HL-60/S4 treated with retinoic acid at 250 ng/mL for 4 days and 3 days (cell line): ENCODE data around the gene SLC36A4.
"Not testable (repeated sequence)": the region's sequence is repeated elsewhere in the genome, so short reads cannot be mapped to it uniquely, and the experiment has no call there.

Source experiments
- in situ Hi-C: fragments of 300-500 bp; cut with MboI; formaldehyde crosslinking; loops from 2 replicates; pipeline ENCODE4 v1.7.0; 2022; ENCODE audit warnings: low sequenced_read_pairs

SLC36A4 gene

DNA sequence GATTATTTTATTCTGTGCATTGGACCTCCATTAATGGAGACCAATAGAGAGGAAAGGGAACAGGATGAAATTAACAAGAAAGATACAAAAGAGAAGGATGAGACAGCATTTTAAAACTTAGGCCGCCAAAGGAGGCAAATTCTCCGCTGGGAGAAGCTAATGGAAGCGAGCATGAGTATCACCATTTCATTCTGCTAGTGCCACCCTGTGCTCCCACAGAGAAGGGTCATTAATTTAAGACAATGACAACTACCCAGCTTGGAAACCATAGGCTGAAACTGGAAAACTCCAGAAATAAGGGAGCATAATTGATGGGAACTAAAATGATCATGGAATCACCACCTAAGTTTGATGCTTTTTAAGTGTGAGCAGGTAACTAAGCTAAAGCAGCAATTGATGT, 69.2 kb downstream of the SLC36A4 start:
- in situ Hi-C loops: no loop called here

GRCh38 chr11:93123351-93123898, 74.4 kb downstream of the SLC36A4 start:
- in situ Hi-C loops: no loop called here

DNA sequence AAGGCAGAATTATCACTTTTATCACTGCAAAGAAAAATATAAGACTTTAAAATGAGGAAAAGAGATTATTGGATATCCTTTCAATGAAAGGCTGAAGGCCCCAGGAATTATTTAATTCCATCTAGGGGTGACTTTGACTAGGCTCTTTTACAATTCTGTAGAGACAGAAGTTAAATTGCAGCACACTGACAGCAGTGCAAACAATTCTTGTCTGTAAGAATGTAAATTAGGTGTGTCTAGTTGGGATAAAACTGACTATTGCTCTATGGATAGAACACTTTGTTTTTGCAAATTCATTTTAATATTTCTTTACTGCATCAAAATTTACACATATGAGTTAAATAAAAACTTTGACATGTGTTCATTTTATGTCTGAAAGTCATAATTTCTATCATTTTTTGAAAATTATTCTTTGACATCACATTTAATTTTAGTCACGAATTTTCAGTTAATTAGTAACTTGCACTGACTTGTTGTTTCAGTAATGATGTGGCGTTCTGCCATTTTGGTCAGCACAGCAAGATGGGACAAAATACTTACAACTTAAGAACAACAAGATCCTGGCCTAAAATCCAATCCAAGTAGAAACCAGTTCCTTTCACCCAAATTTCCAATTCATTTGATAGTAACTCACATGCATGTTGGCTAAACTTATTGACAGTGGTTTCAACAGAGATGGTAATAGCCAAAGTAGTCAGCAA, 75.1 kb downstream of the SLC36A4 start:
- in situ Hi-C loops: no loop called here

DNA sequence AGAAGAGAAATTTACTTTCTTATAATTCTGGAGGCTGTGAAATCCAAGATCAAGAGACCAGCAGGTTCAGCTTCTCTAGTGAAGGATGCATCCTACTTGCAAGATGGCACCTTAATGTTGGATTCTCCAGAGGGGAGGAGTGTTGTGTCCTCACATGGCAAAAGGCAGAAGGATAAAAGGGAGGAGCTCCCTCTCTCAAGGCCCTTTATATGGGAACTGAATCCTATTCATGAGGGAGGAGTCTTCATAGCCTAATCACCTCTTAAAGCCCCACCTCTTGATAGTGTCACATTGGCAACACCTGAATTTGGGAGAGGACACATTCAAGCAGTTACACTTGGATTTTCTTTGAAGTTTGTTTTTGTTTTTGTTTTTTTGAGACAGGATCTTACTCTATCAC, 79.5 kb downstream of the SLC36A4 start:
- in situ Hi-C loops: no loop called here

DNA sequence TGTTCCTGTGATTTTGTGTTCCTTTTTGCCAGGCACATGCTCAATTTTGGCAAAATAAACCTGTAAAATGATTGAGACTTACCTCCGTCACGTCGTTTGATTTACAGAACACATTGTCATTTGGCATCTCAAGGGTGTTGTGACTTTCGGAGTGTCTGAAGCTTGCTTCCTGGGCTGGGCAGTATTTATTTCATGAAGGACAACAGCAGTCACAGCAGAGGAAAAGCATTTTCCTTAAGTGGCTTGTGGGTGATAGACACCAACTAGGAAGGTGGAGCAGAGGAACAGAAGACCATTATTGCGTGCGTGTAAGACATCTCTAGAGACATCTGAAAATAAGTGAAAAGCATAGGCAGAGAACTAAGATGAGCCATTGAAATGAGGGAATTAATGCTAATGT, 80.2 kb downstream of the SLC36A4 start:
- in situ Hi-C loops: no loop called here

DNA sequence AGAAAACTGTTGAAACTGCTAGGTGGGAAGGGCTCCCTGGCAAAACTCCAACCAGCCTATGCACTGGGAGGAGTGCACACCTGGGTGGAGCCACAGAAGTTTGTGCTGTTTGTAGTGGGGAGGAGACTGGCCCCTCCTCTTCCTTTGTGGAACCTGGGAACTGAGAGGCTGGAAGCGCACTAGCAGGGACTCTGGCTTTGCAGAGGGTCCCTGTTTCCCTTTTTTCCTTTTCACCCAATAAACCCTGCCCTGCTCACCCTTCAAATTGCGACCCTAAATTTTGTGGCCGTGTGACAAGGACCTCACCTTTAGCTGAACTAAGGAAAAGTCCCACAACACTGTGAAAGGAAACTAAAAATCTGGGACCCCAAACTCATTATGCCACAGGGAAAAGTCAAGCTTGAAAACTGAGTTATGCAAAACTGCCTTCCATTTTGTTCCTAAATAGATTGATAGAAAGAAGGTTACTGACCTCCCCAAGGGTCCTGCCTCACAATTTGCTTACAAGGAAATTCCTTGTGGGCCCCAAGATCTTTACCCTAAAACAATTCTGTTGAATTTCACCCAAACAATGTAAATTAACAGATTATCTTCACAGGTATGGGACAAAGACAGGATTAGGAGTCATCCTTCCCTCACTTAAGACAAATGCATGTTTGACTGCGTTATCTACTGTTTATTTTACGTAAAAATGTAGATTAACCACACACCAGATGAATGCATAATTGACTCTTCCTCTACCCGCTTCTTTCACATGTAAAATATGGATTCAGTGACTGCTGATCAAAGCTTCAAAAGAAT, 81.0 kb downstream of the SLC36A4 start:
- in situ Hi-C loops: no loop called here

- in situ Hi-C loops: no loop called here
Measured at GRCh38 chr11:93114304-93114703, 83.5 kb downstream of the SLC36A4 start.

- in situ Hi-C loops: no loop called here
Measured at GRCh38 chr11:93113824-93114223, 84.0 kb downstream of the SLC36A4 start.

- in situ Hi-C loops: not testable (repeated sequence)
Measured at GRCh38 chr11:93111147-93111546, 86.6 kb downstream of the SLC36A4 start.

DNA sequence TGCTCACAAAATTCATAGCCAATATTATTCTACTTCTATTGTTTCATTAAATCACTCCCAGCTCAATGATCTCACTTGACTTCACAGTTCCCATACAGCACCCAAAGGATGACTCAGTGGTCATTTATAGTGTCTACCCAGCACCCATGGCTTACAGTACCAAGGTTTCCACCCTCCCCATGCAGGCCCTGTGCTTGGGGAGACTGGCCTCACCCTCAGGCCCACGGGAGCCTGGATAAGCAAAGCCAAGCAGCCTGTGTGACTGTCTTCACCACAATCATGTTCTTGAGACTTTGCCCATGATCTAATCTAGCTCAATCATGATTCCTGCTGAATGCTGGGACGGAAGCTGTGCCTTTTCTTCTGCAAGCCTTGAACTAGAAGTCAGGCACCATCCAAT, 97.6 kb downstream of the SLC36A4 start:
- in situ Hi-C loops: no loop called here

GRCh38 chr11:93099806-93100205, 98.0 kb downstream of the SLC36A4 start:
- in situ Hi-C loops: no loop called here
